GM21423 (cell line): Measurements from ENCODE around the gene DOP1B.
"Not testable (repeated sequence)": the region's sequence is repeated elsewhere in the genome, so short reads cannot be mapped to it uniquely, and the experiment has no call there.

Experiments
- ATAC-seq: cut with Tn5 transposase; IDR thresholded peaks from one replicate; pipeline ENCODE4 v1.9.1; 2021; ENCODE audit warnings: mild to moderate bottlenecking, moderate library complexity; ENCODE audit not compliant: unreplicated experiment

The DOP1B gene

DNA sequence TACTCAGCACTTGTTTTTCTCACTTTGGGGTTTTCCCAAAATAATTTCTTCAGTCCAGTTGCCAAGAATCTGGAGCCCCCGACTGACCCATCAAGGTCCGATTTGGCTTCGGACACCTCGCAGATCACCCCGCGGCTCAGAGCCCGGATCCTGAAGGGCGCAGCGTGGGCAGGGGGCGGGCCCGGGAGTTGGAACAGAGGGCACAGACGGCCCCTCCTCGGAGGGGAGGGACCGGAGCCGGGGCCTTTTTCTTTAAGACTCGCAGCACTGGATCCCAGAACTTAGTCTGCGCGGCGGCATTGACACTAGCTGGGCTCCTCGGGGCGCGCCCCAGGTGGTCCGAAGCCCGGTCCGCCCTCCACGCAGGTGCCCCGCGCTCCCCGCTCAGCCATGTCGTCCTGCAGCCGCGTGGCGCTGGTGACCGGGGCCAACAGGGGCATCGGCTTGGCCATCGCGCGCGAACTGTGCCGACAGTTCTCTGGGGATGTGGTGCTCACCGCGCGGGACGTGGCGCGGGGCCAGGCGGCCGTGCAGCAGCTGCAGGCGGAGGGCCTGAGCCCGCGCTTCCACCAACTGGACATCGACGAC lies 21.7 kb upstream of the DOP1B start, which contains the start of gene CBR3:
Gene CBR3 (plus strand): TSS at position 277 of the 588 bp plus-strand sequence. CDS start 114 bp downstream, at position 391.
- no peak for ATAC-seq

DNA sequence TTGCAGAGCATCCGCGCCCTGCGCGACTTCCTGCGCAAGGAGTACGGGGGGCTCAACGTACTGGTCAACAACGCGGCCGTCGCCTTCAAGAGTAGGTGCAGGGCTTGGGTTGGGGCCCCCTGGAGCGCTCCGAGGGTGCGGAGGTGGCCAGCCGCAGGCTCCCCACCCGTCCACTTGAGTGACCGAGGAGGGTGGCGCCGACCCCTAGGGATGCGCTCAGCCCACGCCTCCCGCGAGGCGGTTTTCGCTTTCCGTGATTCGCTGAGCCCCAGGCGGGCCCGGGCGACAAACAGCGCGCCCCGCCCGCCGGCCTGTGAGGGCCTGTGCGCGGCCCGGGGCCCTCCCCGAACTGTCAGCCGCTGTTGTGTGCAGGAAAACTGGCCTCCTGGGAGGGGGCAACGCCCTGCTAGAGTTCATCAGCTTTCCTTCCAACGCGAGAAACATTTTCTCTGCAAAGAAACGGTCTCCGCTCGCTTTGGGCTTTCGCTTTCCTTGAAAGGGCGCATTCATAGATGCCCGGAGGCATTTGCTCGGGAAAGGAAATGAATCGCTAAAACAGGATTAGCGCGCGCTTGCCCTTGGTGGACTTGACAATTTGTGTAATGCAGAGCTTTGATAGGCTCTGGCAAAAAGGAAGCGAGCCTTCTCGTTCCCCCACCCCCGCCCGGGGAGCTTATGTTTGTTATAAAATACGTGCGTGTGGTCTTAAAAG lies 21.1 kb upstream of the DOP1B start:
- ATAC-seq, result no peak

- ATAC-seq, result not testable (repeated sequence)
These were observed 16.8 kb upstream of the DOP1B start for GRCh38 chr21:36139791-36140190.

DNA sequence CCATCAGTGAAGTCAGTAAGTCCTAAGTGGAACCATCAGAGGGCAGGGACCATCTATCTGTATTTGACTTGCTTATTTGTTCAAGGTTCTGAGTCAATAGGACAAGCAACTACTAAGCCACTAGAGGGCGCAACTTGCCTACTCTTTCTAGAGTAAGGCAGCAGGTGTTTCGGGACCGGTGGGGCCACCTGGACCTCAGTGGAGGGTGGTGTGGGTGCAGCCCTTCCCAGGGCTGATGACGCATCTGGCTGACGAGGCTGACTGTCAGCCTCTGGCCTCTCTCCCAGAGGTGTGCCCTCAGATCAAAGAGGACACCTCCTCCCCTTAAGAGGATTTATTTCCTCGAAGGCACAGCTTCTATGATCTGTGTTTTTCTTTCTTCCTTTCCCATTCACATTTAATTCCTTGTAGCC lies 15.1 kb upstream of the DOP1B start:
- peak; percentile 88 for ATAC-seq

GRCh38 chr21:36144233-36144632 lies 12.4 kb upstream of the DOP1B start:
- not testable (repeated sequence) for ATAC-seq

GRCh38 chr21:36145259-36145658 lies 11.4 kb upstream of the DOP1B start:
- ATAC-seq, result no peak

GRCh38 chr21:36147911-36148310 lies 8.7 kb upstream of the DOP1B start:
- no peak for ATAC-seq

DNA sequence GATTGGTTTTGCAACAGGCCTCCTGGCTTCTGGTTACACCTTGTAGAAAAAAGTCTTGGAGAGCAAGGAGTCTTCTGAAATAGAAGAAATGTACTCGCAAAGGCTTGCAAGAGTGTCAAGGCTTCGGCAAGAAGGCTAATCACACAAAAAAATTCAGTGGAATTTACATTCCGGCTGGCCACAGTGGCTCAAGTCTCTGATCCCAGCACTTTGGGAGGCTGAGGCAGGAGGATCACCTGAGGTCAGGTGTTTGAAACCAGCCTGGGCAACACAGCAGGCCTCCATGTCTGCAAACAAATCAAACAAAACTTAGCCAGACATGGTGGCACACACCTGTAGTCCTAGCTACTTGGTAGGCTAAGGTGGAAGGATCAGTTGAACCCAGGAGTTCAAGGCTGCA lies 7.7 kb upstream of the DOP1B start:
- no peak for ATAC-seq

DNA sequence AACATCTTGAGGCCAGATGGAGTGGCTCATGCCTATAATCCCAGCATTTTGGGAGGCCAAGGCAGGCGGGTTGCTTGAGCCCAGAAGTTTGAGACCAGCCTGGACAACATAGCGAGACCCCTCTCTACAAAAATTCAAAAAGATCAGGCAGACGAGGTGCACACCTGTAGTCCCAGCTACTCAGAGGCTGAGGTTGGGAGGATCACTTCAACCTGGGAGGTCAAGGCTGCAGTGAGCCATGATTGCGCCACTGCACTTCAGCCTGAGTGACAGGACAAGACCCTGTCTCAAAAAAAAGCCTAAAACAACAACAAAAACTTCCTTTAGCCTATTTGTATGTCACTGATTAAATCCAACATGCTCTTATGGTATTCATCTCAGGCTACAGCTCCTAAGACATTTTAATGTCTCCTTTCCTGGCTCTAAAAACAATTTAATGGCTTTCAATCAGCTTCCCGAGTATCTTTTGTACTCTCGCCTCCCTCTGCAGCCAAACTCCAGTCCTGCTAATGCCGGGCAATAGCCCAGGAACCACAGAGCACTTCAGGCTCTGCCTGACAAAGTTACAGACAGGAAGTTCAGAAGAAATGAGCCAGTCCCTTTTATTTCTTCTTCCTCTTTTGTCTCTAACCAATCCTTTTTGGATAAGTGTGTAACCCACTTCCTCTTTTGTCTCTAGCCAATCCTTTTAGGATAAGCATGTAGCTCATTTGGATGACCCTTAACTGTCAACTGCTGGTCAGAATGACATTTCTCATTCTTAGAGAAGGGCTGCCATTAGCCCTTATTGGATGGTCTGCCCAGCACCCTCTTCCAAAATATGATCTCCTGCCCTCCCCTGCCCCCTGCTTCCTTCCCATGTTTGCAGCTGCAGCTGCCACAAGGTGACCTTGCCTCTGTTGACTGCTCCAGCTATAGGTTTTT lies 6.6 kb upstream of the DOP1B start:
- peak; percentile 58 for ATAC-seq

DNA sequence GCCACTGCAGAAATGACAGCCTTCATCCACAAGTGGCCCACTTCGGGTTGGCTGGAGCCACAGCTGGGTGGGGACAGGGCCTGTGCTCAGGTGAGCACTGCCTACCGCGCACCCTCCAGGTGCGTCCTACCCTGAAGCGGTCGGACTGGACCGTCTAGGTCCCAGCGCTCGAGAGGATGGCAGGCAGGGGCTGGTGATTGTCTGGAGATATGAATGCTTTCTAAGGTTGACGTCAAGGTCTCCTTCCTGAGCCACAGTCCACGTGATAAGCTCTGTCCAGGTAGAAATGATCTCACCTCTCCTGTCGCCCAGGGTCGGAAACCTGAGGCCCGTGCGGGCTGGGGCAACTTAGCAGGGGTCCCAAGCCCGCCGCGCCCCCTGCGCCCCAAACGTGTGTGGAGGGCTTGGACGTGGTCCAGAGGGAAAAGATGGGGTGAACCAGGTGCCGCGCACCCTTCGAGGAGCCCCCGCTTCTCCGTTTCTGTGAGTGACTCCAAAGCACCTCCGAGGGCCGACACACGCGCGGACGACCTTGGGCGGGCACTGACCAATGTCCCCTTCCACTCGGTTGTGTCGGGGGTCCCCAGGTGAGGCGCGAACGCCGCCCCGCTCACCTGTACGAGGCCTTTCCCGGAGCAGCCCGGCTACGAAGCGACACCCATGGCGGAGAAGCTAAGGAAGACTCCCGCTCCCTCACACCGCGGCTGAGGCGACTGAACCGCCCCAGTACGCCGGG lies 853 bp upstream of the DOP1B start:
- no peak for ATAC-seq

GRCh38 chr21:36156339-36156814 lies 247 bp upstream of the DOP1B start:
- peak; percentile 90 for ATAC-seq

- ATAC-seq, result no peak
These were observed 2.8 kb downstream of the DOP1B start for GRCh38 chr21:36159356-36159921.

DNA sequence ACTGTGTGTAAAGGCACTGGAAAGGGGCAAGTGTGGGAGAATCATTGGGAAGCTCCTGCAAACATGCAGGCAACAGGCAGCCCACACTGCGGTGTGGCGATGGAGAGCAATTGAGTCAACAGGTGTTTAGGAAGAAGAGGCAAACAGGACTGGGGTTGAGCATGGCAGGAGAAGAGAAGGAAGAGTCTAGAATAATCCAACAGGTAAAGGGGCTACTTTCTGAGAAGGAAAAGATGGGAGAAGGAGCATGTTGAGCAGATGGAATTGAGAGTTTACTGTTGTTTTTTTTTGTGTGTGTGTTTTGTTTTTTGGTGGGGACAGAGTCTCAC lies 4.2 kb downstream of the DOP1B start:
- ATAC-seq, result no peak

DNA sequence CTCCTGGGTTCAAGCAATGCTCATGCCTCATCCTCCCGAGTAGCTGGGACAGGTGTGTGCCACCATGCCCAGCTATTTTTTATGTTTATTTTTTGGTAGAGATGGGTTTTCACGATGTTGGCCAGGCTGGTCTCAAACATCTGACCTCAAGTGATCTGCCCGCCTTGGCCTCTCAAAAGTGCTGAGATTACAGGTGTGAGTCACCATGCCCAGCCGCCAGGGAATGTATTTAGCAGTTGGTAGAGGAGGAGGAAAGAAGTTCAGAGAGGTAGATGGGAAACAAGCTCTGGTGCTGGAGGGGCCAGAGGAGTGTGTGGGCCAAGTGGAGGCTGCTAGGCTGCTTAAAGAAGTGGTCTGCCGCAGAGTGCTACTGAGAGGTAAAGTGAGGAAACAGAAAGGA lies 6.0 kb downstream of the DOP1B start:
- ATAC-seq, result no peak

GRCh38 chr21:36163750-36164741 lies 7.4 kb downstream of the DOP1B start:
- ATAC-seq, result no peak

DNA sequence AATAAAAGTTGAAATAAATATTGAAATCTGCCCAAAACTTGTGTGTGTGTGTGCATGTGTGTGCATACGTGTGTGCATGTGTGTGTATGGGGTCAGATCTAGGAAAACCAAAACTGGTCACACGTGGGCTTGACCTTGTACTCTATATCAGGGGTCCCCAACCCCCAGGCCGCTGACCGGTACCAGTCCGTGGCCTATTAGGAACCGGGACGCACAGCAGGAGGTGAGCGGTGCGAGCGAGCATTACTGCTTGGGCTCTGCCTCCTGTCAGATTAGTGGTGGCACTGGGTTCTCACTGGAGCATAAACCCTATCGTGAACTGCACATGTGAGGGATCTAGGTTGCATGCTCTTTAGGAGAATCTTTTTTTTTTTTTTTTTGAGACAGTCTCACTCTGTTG lies 8.7 kb downstream of the DOP1B start:
- ATAC-seq, result no peak

DNA sequence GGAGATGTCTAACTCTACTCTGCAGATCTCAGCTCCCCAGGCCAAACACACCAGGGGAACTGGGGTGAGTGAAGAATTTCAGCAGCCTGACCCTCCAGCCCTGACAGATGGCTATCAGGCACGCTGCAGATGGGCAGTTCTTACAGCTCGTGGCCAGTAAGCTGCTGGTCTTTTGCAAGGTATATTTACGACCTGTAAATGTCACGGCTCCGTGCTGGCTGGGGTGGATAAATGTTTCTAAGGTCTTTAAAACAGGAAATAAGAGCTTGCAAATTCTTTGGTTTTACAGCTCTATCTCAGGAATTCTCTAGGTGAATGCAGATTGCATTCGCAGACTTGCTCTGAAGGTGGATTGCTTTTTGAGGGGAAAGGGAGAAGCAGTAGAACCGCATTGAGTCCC lies 10.1 kb downstream of the DOP1B start:
- no peak for ATAC-seq

GRCh38 chr21:36167541-36167940 lies 10.9 kb downstream of the DOP1B start:
- ATAC-seq, result no peak

DNA sequence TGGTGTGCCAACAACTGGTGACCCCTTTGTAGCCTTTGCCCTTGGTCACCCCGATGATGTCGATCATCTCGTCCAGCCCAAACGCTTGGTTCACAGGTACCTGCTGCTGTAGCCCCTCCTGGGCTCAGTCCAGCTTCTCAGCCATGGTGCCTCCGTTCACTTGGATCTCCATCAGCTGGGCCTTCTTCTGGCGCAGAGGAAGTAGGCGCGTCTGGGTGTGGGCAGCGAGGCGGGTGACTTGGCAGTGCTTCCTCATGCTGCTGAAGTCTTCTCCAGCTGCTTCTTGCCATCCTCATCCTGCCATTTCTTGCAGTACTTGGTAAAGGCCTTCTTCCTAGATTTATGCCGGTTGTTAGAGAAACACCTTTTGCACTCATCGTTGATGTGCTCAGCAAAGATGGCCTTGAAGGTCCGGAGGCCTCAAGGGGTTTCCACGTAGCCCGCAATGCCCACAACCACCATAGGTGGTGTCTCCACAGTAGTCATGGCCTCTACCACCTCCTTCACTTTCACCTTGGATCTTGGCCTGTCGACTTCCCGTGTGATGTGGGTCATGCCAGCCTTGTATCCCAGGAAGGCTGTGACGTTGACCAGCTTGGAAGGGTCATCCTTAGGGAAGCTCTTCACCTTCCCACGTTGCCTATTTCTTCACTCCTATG lies 13.0 kb downstream of the DOP1B start:
- no peak for ATAC-seq
